WTC11 (cell line): Measurements from ENCODE around the gene GATM. TPM values are rescaled to one million over a fixed set of nuclear protein-coding genes. Genes with fewer than 3 reads are reported as not detected.

Experiments
- ATAC-seq: fragments of 200-7000 bp; cut with Tn5 transposase; 2 replicates; pipeline ENCODE4 v1.10.0; 2021; ENCODE audit warnings: mild to moderate bottlenecking, moderate library complexity
- CTCF ChIA-PET: fragments of 300-600 bp; sonication (Branson Sonifier 250); formaldehyde crosslinking; loops from one replicate; lab custom pipeline; 2021; ENCODE audit warnings: antibody characterized with exemption; lab: Charles Lee
- POLR2A ChIA-PET: fragments of 350-600 bp; sonication (Branson Sonifier 250); formaldehyde crosslinking; loops from one replicate; lab custom pipeline; 2021; ENCODE audit warnings: antibody characterized with exemption; lab: Charles Lee
- DNase-seq: peaks from one replicate; pipeline ENCODE4 v3.0.0; 2021; ENCODE audit warnings: low spot score
- H3K27ac Mint-ChIP-seq: 2 replicates; pipeline ENCODE4 v1.8.0; 2021; ENCODE audit warnings: mixed read lengths
- H3K27me3 Mint-ChIP-seq: 2 replicates; pipeline ENCODE4 v1.8.0; 2021; ENCODE audit warnings: low read depth, mild to moderate bottlenecking, moderate library complexity, mixed read lengths
- H3K36me3 Mint-ChIP-seq: 2 replicates; pipeline ENCODE4 v1.8.0; 2021; ENCODE audit warnings: mixed read lengths
- H3K4me1 Mint-ChIP-seq: 2 replicates; pipeline ENCODE4 v1.8.0; 2022; ENCODE audit warnings: mixed read lengths
- H3K4me3 Mint-ChIP-seq: 2 replicates; pipeline ENCODE4 v1.8.0; 2021; ENCODE audit warnings: mild to moderate bottlenecking, moderate library complexity, mixed read lengths
- H3K9me3 Mint-ChIP-seq: 2 replicates; pipeline ENCODE4 v1.8.0; 2021; ENCODE audit warnings: mixed read lengths
- ARID4B ChIP-seq: sonication (generic); formaldehyde crosslinking; IDR thresholded peaks from 2 replicates; pipeline ENCODE4 v1.8.0; 2023; ENCODE audit warnings: missing genetic modification reagents, mild to moderate bottlenecking, borderline replicate concordance
- ATF3 ChIP-seq: sonication (generic); formaldehyde crosslinking; conservative IDR thresholded peaks from 2 replicates; pipeline ENCODE4 v1.8.1; 2022; ENCODE audit warnings: mild to moderate bottlenecking, missing genetic modification reagents
- CDX4 ChIP-seq: fragments of 250-450 bp; sonication (Bioruptor Pico); IDR thresholded peaks from 2 replicates; pipeline ENCODE4 v1.9.0; 2021; ENCODE audit warnings: moderate library complexity, mild to moderate bottlenecking, inconsistent platforms, borderline replicate concordance
- FOXJ3 ChIP-seq: sonication (generic); formaldehyde crosslinking; IDR thresholded peaks from 2 replicates; pipeline ENCODE4 v1.9.0; 2021; ENCODE audit warnings: missing genetic modification reagents, mild to moderate bottlenecking, borderline replicate concordance
- FOXP1 ChIP-seq: sonication (generic); formaldehyde crosslinking; IDR thresholded peaks from 2 replicates; pipeline ENCODE4 v1.8.0; 2022; ENCODE audit warnings: missing genetic modification reagents, mild to moderate bottlenecking, moderate library complexity, borderline replicate concordance
- GRHL2 ChIP-seq: fragments of 250-450 bp; sonication (Bioruptor Pico); IDR thresholded peaks from 2 replicates; pipeline ENCODE4 v1.8.0; 2022; ENCODE audit warnings: mild to moderate bottlenecking, moderate library complexity; ENCODE audit not compliant: insufficient replicate concordance, severe bottlenecking
- MAX ChIP-seq: sonication (generic); formaldehyde crosslinking; IDR thresholded peaks from 2 replicates; pipeline ENCODE4 v1.8.0; 2022; ENCODE audit warnings: mild to moderate bottlenecking, missing genetic modification reagents
- NFYB ChIP-seq: sonication (generic); formaldehyde crosslinking; conservative IDR thresholded peaks from 2 replicates; pipeline ENCODE4 v1.8.0; 2022; ENCODE audit warnings: low read depth, missing genetic modification reagents
- OVOL2 ChIP-seq: fragments of 250-450 bp; sonication (Bioruptor Pico); IDR thresholded peaks from 2 replicates; pipeline ENCODE4 v1.9.0; 2021; ENCODE audit warnings: mild to moderate bottlenecking, borderline replicate concordance
- RELA ChIP-seq: sonication (generic); formaldehyde crosslinking; IDR thresholded peaks from 2 replicates; pipeline ENCODE4 v1.8.1; 2022; ENCODE audit warnings: missing genetic modification reagents, mild to moderate bottlenecking, borderline replicate concordance
- SOX15 ChIP-seq: fragments of 250-450 bp; sonication (Bioruptor Pico); IDR thresholded peaks from 2 replicates; pipeline ENCODE4 v1.9.0; 2021; ENCODE audit warnings: mild to moderate bottlenecking
- TEAD1 ChIP-seq: sonication (generic); formaldehyde crosslinking; IDR thresholded peaks from 2 replicates; pipeline ENCODE4 v1.8.0; 2022; ENCODE audit warnings: mild to moderate bottlenecking, missing genetic modification reagents
- USF1 ChIP-seq: sonication (generic); formaldehyde crosslinking; IDR thresholded peaks from 2 replicates; pipeline ENCODE4 v1.8.0; 2022; ENCODE audit warnings: mild to moderate bottlenecking, missing genetic modification reagents
- ZBTB21 ChIP-seq: sonication (generic); formaldehyde crosslinking; IDR thresholded peaks from 2 replicates; pipeline ENCODE4 v1.8.1; 2023; ENCODE audit warnings: mild to moderate bottlenecking, missing genetic modification reagents, borderline replicate concordance
- ZBTB43 ChIP-seq: sonication (generic); formaldehyde crosslinking; IDR thresholded peaks from 2 replicates; pipeline ENCODE4 v1.8.1; 2023; ENCODE audit warnings: mild to moderate bottlenecking, missing genetic modification reagents
- ZNF232 ChIP-seq: sonication (generic); formaldehyde crosslinking; IDR thresholded peaks from 2 replicates; pipeline ENCODE4 v1.8.0; 2022; ENCODE audit warnings: mild to moderate bottlenecking, missing genetic modification reagents
- ZNF532 ChIP-seq: fragments of 250-450 bp; sonication (Bioruptor Pico); IDR thresholded peaks from 2 replicates; pipeline ENCODE4 v1.9.0; 2021; ENCODE audit warnings: mild to moderate bottlenecking, borderline replicate concordance
- ZNF671 ChIP-seq: fragments of 250-450 bp; sonication (Bioruptor Pico); IDR thresholded peaks from 2 replicates; pipeline ENCODE4 v1.8.0; 2021; ENCODE audit warnings: mild to moderate bottlenecking
- ZSCAN18 ChIP-seq: fragments of 250-450 bp; sonication (Bioruptor Pico); IDR thresholded peaks from 2 replicates; pipeline ENCODE4 v2.1.2; 2022; ENCODE audit warnings: mild to moderate bottlenecking, moderate library complexity
- total RNA-seq: library from RNA; stranded (reverse); gene quantifications from 3 replicates; pipeline ENCODE4 v1.2.3, GENCODE V29; 2021

GATM gene
- total RNA-seq, 1 experiment from 2014 or later = 10.1 TPM

- no peak overlapping the region for H3K27ac Mint-ChIP-seq
- no peaks in the 10 kb centered on the region for H3K36me3 Mint-ChIP-seq
- H3K9me3 Mint-ChIP-seq = no peaks in the 10 kb centered on the region
- no peak overlapping the region for H3K4me3 Mint-ChIP-seq
- H3K4me1 Mint-ChIP-seq = peaks cover 10% of the 10 kb centered on the region
- CTCF ChIA-PET = no interaction called here
- TF ChIP-seq FOXJ3 (CRISPR knock-in tag) (no peak), ZNF232 (CRISPR knock-in tag) (no peak), MAX (CRISPR knock-in tag) (no peak), ZBTB43 (CRISPR knock-in tag) (no peak)
- TF ChIP-seq, all 79 proteins: peak for 0
- no peak for ATAC-seq
- POLR2A ChIA-PET = no interaction called here
- peaks cover 4% of the 10 kb centered on the region for H3K27me3 Mint-ChIP-seq
- no peak for DNase-seq
Measured at GRCh38 chr15:45332694-45333093, 45.6 kb downstream of the GATM start.

GRCh38 chr15:45331972-45332371, 46.4 kb downstream of the GATM start:
- no peak overlapping the region for H3K27ac Mint-ChIP-seq
- H3K4me3 Mint-ChIP-seq = no peak overlapping the region
- peaks cover 4% of the 10 kb centered on the region for H3K27me3 Mint-ChIP-seq
- ChIA-PET CTCF (no interaction called here), POLR2A (no interaction called here)
- DNase-seq (no peak), ATAC-seq (no peak)
- no peaks in the 10 kb centered on the region for H3K36me3 Mint-ChIP-seq
- peaks cover 13% of the 10 kb centered on the region for H3K4me1 Mint-ChIP-seq
- no peaks in the 10 kb centered on the region for H3K9me3 Mint-ChIP-seq
- TF ChIP-seq FOXP1 (CRISPR knock-in tag) (no peak), USF1 (no peak), CDX4 (CRISPR knock-in tag) (no peak), ZNF532 (no peak), ZSCAN18 (no peak), GRHL2 (no peak), ZBTB21 (CRISPR knock-in tag) (no peak), ZNF671 (CRISPR knock-in tag) (no peak), OVOL2 (CRISPR knock-in tag) (no peak), ATF3 (no peak), ARID4B (CRISPR knock-in tag) (no peak), RELA (CRISPR knock-in tag) (no peak), SOX15 (no peak), NFYB (CRISPR knock-in tag) (no peak), TEAD1 (no peak)
